ENCODE data around the gene FBXW11. TPM values are rescaled to one million over a fixed set of nuclear protein-coding genes. Genes with fewer than 3 reads are reported as not detected.
"Not testable (repeated sequence)": the region's sequence is repeated elsewhere in the genome, so short reads cannot be mapped to it uniquely, and the experiment has no call there.

The FBXW11 gene
- total RNA-seq, 1 donor from 2014 or later, result 61.4 TPM

DNA sequence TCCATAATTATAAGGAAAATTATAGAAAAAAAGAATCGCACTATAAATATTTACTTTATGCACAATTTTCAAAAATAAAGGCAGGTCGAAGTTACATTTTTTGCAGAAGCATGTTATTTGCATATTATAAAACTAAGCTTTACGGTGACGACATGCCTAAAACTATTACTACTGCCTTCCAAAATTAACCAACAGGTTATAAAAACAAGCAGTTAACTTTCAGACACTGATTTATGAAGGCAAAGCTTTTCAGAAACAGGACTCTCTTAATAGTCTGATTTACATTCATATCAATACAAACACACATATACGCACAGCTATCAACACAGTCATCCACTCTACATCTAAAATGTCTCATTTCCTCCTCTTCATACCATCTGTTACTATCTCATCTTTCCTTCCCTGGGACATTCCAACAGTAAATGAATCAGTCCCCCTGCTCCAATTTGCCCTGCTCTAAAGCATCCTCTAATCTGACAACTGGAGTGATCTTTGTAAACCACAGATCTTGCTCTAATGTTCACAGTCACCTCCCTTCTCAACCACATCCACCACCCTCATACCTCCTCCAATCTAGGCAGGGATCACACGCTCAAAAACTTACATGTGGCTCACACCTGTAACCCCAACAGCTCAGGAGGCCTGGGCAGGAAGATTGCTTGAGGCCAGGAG is 21.6 kb downstream of the FBXW11 start:
- DNase-seq (ENCODE audit: low spot score), result no peak

DNA sequence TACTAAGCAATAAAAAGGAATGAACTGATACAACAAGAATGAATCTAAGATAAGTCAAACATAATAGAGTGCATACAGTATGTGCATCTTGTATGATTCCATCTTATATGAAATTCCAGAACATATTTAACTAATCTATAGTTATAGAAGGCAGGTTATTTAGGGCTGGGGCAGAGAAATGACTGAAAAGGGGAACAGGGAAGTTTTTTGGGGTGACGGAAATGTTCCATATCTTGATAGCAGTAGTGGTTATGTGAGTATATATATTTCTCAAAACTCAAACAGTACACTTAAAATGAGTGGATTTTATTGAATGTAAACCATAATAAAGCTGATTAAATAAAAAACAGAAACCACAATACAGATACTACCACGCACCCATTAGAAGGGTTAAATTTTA is 24.6 kb downstream of the FBXW11 start:
- no peak for DNase-seq (ENCODE audit: low spot score)

- DNase-seq (ENCODE audit: low spot score), result no peak
These were observed 25.6 kb downstream of the FBXW11 start for GRCh38 chr5:171980792-171981191.

- DNase-seq (ENCODE audit: low spot score), result no peak
These were observed 26.8 kb downstream of the FBXW11 start for GRCh38 chr5:171979606-171980005.

DNA sequence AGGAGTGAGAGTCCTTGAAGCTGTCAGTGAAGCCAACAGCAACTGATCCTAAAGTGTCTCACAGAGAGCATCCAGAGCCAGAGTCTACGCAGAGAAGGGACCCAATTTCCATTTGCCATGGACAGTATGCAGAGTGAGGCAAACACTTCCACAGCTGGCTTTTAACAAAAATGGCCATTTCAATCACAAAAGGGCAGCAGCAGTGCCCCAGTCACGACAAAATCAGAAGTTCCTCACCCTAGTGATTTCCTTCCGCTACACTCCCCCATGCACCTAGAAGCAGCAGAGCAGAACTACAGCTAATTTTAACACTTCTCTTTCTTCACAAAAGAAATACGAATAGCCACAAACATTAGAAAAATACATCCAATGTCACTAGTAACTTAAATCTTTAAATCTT is 27.9 kb downstream of the FBXW11 start:
- DNase-seq (ENCODE audit: low spot score), result no peak

GRCh38 chr5:171978016-171978415 is 28.4 kb downstream of the FBXW11 start:
- no peak for DNase-seq (ENCODE audit: low spot score)

- not testable (repeated sequence) for DNase-seq (ENCODE audit: low spot score)
These were observed 29.0 kb downstream of the FBXW11 start for GRCh38 chr5:171977244-171977950.

- DNase-seq (ENCODE audit: low spot score), result no peak
These were observed 30.4 kb downstream of the FBXW11 start for GRCh38 chr5:171975877-171976667.

GRCh38 chr5:171975262-171975876 is 31.1 kb downstream of the FBXW11 start:
- no peak for DNase-seq (ENCODE audit: low spot score)

- DNase-seq (ENCODE audit: low spot score), result no peak
These were observed 35.6 kb downstream of the FBXW11 start for GRCh38 chr5:171970826-171971225.

DNA sequence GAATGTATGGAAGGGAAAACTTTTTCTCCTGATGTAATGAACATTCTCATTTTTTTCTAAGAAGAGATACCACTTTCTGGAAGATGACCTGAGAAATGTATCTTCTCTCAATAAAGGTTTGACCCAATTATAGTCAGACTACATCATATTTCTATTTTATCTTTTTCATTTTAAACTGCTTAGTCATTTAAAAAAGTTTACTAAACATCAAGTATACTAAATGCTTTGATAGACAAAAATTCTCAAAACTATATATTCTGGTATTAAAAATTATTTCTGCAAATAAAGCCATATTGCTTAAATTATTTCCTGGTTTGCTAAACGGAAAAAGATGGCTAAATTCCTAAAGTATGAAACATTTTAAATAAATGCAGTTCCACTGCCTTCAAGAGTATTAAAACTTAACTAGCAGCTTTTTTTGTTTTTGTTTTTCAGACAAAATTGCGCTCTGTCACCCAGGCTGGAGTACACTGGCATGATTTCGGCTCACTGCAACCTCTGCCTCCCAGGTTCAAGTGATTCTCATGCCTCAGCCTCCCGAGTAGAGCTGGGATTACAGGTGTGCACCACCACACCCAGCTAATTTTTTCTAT is 37.1 kb downstream of the FBXW11 start:
- no peak for DNase-seq (ENCODE audit: low spot score)

- DNase-seq (ENCODE audit: low spot score), result no peak
These were observed 37.9 kb downstream of the FBXW11 start for GRCh38 chr5:171968531-171968930.

DNA sequence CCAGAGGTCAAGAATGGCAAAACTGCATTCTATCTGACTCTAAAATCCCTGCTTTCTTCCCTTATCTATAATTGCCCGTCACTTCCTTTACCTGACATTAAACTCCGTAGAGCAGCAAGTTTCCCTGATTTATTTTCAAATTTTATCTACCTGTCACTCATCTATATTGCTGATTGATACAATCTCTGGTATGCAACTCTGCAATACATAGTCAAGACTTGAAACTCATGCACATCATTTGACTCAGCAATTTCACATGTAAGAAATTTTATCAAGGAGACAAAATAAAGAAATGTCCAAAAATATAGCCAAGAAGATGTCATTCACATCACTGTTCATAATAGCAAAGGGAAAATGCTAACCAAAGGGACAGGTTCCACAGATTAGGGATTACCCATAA is 39.5 kb downstream of the FBXW11 start:
- no peak for DNase-seq (ENCODE audit: low spot score)

DNA sequence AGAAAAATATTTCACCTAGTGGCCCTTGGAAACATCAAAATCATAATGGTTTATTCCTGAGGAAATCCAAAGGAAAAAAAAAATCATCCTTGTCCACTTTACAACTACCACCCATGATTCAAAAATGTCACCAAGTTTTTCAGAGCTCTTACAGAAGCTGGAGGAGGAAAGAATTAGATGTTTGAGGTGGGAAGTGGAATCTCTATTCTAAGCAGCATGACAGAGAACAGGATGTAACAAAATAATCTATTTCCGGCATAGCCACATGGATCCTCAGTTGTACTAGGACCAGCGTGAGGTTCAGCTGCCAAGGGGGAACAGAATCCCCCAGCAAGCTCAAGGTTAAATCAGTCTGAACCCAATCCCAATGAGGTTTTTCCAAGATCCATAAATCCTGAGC is 40.2 kb downstream of the FBXW11 start:
- DNase-seq (ENCODE audit: low spot score), result no peak

GRCh38 chr5:171965745-171966144 is 40.7 kb downstream of the FBXW11 start:
- DNase-seq (ENCODE audit: low spot score), result no peak

- DNase-seq (ENCODE audit: low spot score), result no peak
These were observed 43.0 kb downstream of the FBXW11 start for GRCh38 chr5:171963416-171963815.

DNA sequence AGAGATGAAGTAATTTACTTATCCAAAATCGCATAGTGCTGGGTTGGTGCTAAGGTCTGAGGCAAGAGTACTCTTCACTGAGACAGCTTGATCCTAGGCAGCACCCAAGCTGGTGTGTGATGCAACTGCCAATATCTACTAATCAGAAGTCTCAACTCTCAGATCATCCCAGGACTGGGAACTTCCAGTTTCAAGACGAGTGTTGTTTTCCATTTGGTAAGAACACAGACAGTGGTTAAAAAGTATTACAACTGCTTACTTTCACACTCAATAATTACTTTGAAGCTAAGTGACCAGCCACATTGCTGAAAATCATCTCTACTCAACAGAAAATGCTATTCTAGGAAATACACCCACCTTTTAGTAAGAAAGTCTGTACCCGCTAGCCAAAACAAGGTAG is 45.3 kb downstream of the FBXW11 start:
- DNase-seq (ENCODE audit: low spot score), result no peak

GRCh38 chr5:171957591-171958251 is 48.7 kb downstream of the FBXW11 start:
- no peak for DNase-seq (ENCODE audit: low spot score)

DNA sequence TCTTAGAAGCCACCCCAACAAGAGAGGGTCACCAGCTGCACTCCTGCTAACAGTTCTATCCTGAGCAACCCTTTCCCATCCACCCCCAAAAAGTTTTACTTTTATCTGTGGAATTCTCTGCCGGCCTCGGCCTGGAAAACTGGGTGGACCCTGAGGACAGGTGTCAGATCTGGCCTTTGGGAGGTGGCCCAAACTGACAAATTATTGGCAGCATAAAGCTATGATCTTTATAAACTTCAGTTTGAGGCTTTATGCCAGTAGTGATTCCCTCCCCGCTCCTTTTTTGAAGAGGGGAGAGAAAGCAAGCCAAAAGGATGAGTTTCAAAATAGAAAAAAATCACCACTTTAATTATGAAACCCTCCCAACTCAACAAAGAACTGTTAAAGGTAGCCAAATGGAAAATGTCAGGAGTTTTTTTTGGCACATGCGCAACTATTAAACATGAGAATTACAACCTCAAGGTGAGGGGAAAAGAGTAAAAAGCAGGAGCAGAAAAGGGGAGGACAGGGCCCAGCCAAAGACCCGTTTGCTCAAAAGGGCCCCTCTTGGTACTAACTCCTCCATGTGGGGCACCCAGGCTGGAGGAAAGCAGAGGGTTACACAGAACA is 49.4 kb downstream of the FBXW11 start:
- no peak for DNase-seq (ENCODE audit: low spot score)

- DNase-seq (ENCODE audit: low spot score), result no peak
These were observed 50.1 kb downstream of the FBXW11 start for GRCh38 chr5:171956314-171956713.

- DNase-seq (ENCODE audit: low spot score), result no peak
These were observed 50.7 kb downstream of the FBXW11 start for GRCh38 chr5:171955761-171956160.

All from umbilical cord (tissue), 2 donors.